IMR-90 (cell line): ENCODE measurements around the gene C21orf91. TPM values are rescaled to one million over a fixed set of nuclear protein-coding genes. Genes with fewer than 3 reads are reported as not detected.

Source experiments
- ATAC-seq: fragments of 200-7000 bp; cut with Tn5 transposase; 2 replicates; pipeline ENCODE4 v1.9.1; 2020; ENCODE audit warnings: low read depth, mild to moderate bottlenecking, moderate library complexity
- BruUV-seq: library from RNA; stranded (reverse); fragments of 400-500 nt; replicated peaks from 2 replicates; lab custom pipeline; 2021; lab: Mats Ljungman, UMichigan
- CTCF ChIA-PET: fragments of 300-600 bp; formaldehyde crosslinking; extraction: SDS; loops from one replicate; lab custom pipeline; 2021; ENCODE audit warnings: antibody characterized with exemption; lab: Yijun Ruan, JAX
- POLR2A ChIA-PET: fragments of 300-600 bp; sonication (Branson Sonifier 250); formaldehyde crosslinking; loops from one replicate; lab custom pipeline; 2022; ENCODE audit warnings: antibody characterized with exemption; ENCODE audit not compliant: unreplicated experiment; lab: Charles Lee
- DNase-seq: peaks from one replicate; pipeline ENCODE4 v3.0.0; 2013
- H2AFZ ChIP-seq: replicated peaks from 2 replicates; pipeline ENCODE3; 2013; ENCODE audit warnings: low read length, mild to moderate bottlenecking; ENCODE audit not compliant: poor library complexity
- H2AK5ac ChIP-seq: 2 replicates; pipeline ENCODE4 v1.6.1; 2013; ENCODE audit warnings: low read depth, low read length, inconsistent platforms
- H2AK9ac ChIP-seq: replicated peaks from 2 replicates; pipeline ENCODE3; 2013; ENCODE audit warnings: mild to moderate bottlenecking, low read depth, low read length, moderate library complexity; ENCODE audit not compliant: poor library complexity
- H2BK120ac ChIP-seq: 2 replicates; pipeline ENCODE4 v1.6.1; 2013; ENCODE audit warnings: low read depth, low read length, inconsistent platforms
- H2BK15ac ChIP-seq: 3 replicates; pipeline ENCODE4 v1.6.1; 2013; ENCODE audit warnings: low read depth, low read length, inconsistent platforms
- H2BK20ac ChIP-seq: 2 replicates; pipeline ENCODE4 v1.6.1; 2013; ENCODE audit warnings: low read depth, mild to moderate bottlenecking, inconsistent platforms, low read length, moderate library complexity
- H2BK5ac ChIP-seq: 2 replicates; pipeline ENCODE4 v1.6.1; 2013; ENCODE audit warnings: mild to moderate bottlenecking, low read depth, low read length, inconsistent platforms; ENCODE audit not compliant: poor library complexity, severe bottlenecking
- H3K14ac ChIP-seq: replicated peaks from 2 replicates; pipeline ENCODE4 v1.6.1; 2013; ENCODE audit warnings: low read depth, low read length, inconsistent platforms
- H3K18ac ChIP-seq: 2 replicates; pipeline ENCODE4 v1.6.1; 2013; ENCODE audit warnings: low read depth, low read length, control low read depth
- H3K23ac ChIP-seq: 2 replicates; pipeline ENCODE4 v1.6.1; 2013; ENCODE audit warnings: low read depth, low read length, inconsistent platforms
- H3K27ac ChIP-seq: 2 replicates; pipeline ENCODE4 v1.5.1; 2013; ENCODE audit warnings: mild to moderate bottlenecking, control low read depth, low read length; ENCODE audit not compliant: insufficient read depth
- H3K27me3 ChIP-seq: 2 replicates; pipeline ENCODE4 v1.6.1; 2013; ENCODE audit warnings: low read length; ENCODE audit not compliant: control insufficient read depth, insufficient read depth
- H3K36me3 ChIP-seq: 2 replicates; pipeline ENCODE4 v1.6.1; 2013; ENCODE audit warnings: low read length, mixed read lengths; ENCODE audit not compliant: control insufficient read depth, insufficient read depth
- H3K4ac ChIP-seq: 2 replicates; pipeline ENCODE4 v1.6.1; 2013; ENCODE audit warnings: low read depth, low read length, inconsistent platforms
- H3K4me1 ChIP-seq: 2 replicates; pipeline ENCODE4 v1.6.1; 2013; ENCODE audit warnings: low read length, mixed read lengths; ENCODE audit not compliant: control insufficient read depth, insufficient read depth
- H3K4me2 ChIP-seq: 2 replicates; pipeline ENCODE4 v1.6.1; 2013; ENCODE audit warnings: low read depth, mild to moderate bottlenecking, control low read depth, low read length, moderate library complexity
- H3K4me3 ChIP-seq: 2 replicates; pipeline ENCODE4 v1.5.1; 2013; ENCODE audit warnings: low read depth, mild to moderate bottlenecking, control low read depth, low read length, moderate library complexity; ENCODE audit not compliant: insufficient read depth
- H3K56ac ChIP-seq: 2 replicates; pipeline ENCODE4 v1.6.1; 2013; ENCODE audit warnings: low read length, inconsistent platforms; ENCODE audit not compliant: insufficient read depth; ENCODE audit errors: extremely low read depth
- H3K79me1 ChIP-seq, 2 experiments: 2 replicates each; pipeline ENCODE4 v1.6.1; 2013; ENCODE audit warnings: low read length in 2 of 2, inconsistent platforms in 1 of 2, low read depth in 1 of 2
- H3K9ac ChIP-seq: 2 replicates; pipeline ENCODE4 v1.6.1; 2013; ENCODE audit warnings: low read depth, low read length, control low read depth
- H3K9me1 ChIP-seq: 2 replicates; pipeline ENCODE4 v1.6.1; 2013; ENCODE audit warnings: low read length, inconsistent platforms; ENCODE audit not compliant: insufficient read depth
- H3K9me3 ChIP-seq: 2 replicates; pipeline ENCODE4 v1.6.1; 2013; ENCODE audit warnings: low read length; ENCODE audit not compliant: control insufficient read depth, insufficient read depth
- H4K20me1 ChIP-seq: 2 replicates; pipeline ENCODE4 v1.6.1; 2013; ENCODE audit warnings: low read length, inconsistent platforms; ENCODE audit not compliant: insufficient read depth
- H4K5ac ChIP-seq: 2 replicates; pipeline ENCODE4 v1.6.1; 2013; ENCODE audit warnings: mild to moderate bottlenecking, low read depth, low read length, control low read depth
- H4K8ac ChIP-seq, 2 experiments: 2 replicates each; pipeline ENCODE4 v1.6.1; 2013; ENCODE audit warnings: low read depth in 2 of 2, low read length in 2 of 2, control low read depth in 1 of 2, inconsistent platforms in 1 of 2
- H4K91ac ChIP-seq: 2 replicates; pipeline ENCODE4 v1.6.1; 2013; ENCODE audit warnings: low read depth, low read length, inconsistent platforms; ENCODE audit not compliant: insufficient read depth
- MAFK ChIP-seq: IDR thresholded peaks from 2 replicates; pipeline ENCODE4 v1.6.1; 2012; ENCODE audit warnings: low read depth, low read length, improper control_type of control experiment
- RCOR1 ChIP-seq: IDR thresholded peaks from 2 replicates; pipeline ENCODE4 v1.6.1; 2012; ENCODE audit warnings: mild to moderate bottlenecking, low read length, improper control_type of control experiment; ENCODE audit not compliant: insufficient replicate concordance
- WGBS, 2 experiments: methylation state at CpG; one replicate each; pipeline versions ENCODE4 v1.1.5 to v1.1.7; 2013; ENCODE audit warnings: missing lambda C conversion rate in 2 of 2; ENCODE audit not compliant: insufficient read length in 1 of 2; ENCODE audit errors: extremely low coverage in 2 of 2; 5-methylcytosine and 5-hydroxymethylcytosine counted together
- dilution Hi-C: fragments of 300-500 bp; cut with HindIII; formaldehyde crosslinking; loops from one replicate; pipeline ENCODE4 v1.14.3; 2018; ENCODE audit warnings: low sequenced_read_pairs; ENCODE audit not compliant: unreplicated experiment
- in situ Hi-C: fragments of 300-500 bp; cut with MboI; formaldehyde crosslinking; loops from 3 replicates; pipeline ENCODE4 v1.14.3; 2019; ENCODE audit warnings: low sequenced_read_pairs, inconsistent platforms, mixed read lengths
- intact Hi-C: fragments of 100-400 bp; cut with micrococcal nuclease; formaldehyde crosslinking; loops from 2 replicates; pipeline ENCODE4 v1.10.0; 2022
- polyA plus RNA-seq, 3 experiments: library from polyadenylated mRNA; depleted of rRNA; stranded (reverse); fragments of >200 nt; gene quantifications; 2 replicates each; pipeline ENCODE4 v1.2.3, GENCODE V29; 2012; ENCODE audit warnings: low replicate concordance in 1 of 3
- total RNA-seq: library from RNA; depleted of rRNA; stranded (reverse); fragments of >200 nt; gene quantifications from 2 replicates; pipeline ENCODE4 v1.2.3, GENCODE V29; 2012

Gene C21orf91
- total and polyA plus RNA-seq, 2 of the 4 experiments (the other 2 are of a cell fraction): 3.7 to 9.3 TPM

DNA sequence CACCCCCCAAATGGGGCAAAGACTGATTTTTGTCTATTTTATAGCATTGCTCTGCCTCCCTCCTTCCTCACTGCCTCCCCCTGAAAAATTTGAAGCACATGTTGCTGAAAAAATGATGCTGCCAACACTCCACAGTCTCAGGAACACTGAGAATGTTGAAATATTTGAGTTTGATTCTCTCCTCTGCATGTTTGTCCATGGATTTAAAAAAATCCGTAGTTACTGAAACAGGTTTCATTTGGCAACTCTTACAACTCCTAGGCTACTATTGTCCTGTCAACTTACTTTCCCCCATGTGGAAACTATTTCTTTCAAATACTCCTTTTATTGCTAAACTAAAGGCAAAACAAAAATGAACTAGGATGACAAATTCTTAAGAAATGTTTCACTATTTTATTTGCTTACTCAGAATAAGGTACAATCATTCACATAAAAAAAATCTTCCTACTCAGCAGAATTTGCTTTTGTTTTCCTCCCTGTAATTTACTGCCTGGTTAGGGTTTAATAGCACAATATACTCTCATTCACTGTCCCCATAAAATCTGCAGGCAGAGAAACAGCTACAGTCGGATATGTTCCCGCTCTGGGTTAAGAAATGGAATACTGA, 50.2 kb downstream of the C21orf91 start:
- H2AK9ac ChIP-seq: no peak overlapping the region
- ATAC-seq (no peak), DNase-seq (no peak)
- H2BK20ac ChIP-seq: no peak overlapping the region
- H3K56ac ChIP-seq: no peak overlapping the region
- H4K8ac ChIP-seq: no peak overlapping the region
- in situ Hi-C loops: no loop called here
- intact Hi-C loops: no loop called here
- no peaks in the 10 kb centered on the region for H3K4me1 ChIP-seq
- ChIA-PET CTCF (interaction anchor here (0.6 kb wide), 1 partner anchor 1915 kb away, joined by 5 read pairs; no protein-coding TSS in a partner anchor), POLR2A (no interaction called here)
- no peak overlapping the region for H3K9ac ChIP-seq
- no peak overlapping the region for H3K23ac ChIP-seq
- no CpG with 5 or more reads among the region's 3 CpGs for WGBS, 2 experiments
- no peaks in the 10 kb centered on the region for H3K79me1 ChIP-seq
- no peak overlapping the region for H3K4me3 ChIP-seq
- H3K27me3 ChIP-seq: no peaks in the 10 kb centered on the region
- no peak overlapping the region for H2AK5ac ChIP-seq
- TF ChIP-seq RCOR1: no peak
- TF ChIP-seq MAFK: peak; percentile 81
- H3K9me1 ChIP-seq: no peaks in the 10 kb centered on the region
- no peak overlapping the region for H4K5ac ChIP-seq
- no peaks in the 10 kb centered on the region for H3K9me3 ChIP-seq
- H3K27ac ChIP-seq: no peak overlapping the region
- no peak overlapping the region for H2AFZ ChIP-seq
- H2BK5ac ChIP-seq: no peak overlapping the region
- dilution Hi-C loops: no loop called here
- H3K4ac ChIP-seq: no peak overlapping the region
- no TSS peak for BruUV-seq
- no peak overlapping the region for H2BK15ac ChIP-seq
- no peak overlapping the region for H3K4me2 ChIP-seq
- H3K14ac ChIP-seq: no peak overlapping the region
- no peaks in the 10 kb centered on the region for H4K20me1 ChIP-seq
- no peak overlapping the region for H3K18ac ChIP-seq
- no peaks in the 10 kb centered on the region for H3K36me3 ChIP-seq
- no peak overlapping the region for H4K91ac ChIP-seq
- H2BK120ac ChIP-seq: no peak overlapping the region
